Measurements from ENCODE around the gene ZXDC.
A peak's percentile ranks its signal among the peaks of the same experiment; 100 is the strongest.

Gene ZXDC

GRCh38 chr3:126488886-126489569, 13.3 kb upstream of the ZXDC start:
- DNase-seq: no peak

- DNase-seq: no peak
Observed at GRCh38 chr3:126488185-126488584, 12.5 kb upstream of the ZXDC start.

- no peak for DNase-seq
Observed at GRCh38 chr3:126487151-126487771, 11.6 kb upstream of the ZXDC start.

GRCh38 chr3:126486360-126486847, 10.7 kb upstream of the ZXDC start:
- DNase-seq: no peak

- no peak for DNase-seq
Observed at GRCh38 chr3:126485956-126486355, 10.3 kb upstream of the ZXDC start.

GRCh38 chr3:126485176-126485897, 9.6 kb upstream of the ZXDC start:
- no peak for DNase-seq

- DNase-seq: no peak
Observed at GRCh38 chr3:126484662-126485061, 9.0 kb upstream of the ZXDC start.

- DNase-seq: no peak
Observed at GRCh38 chr3:126484148-126484547, 8.5 kb upstream of the ZXDC start.

- DNase-seq: no peak
Observed at GRCh38 chr3:126483321-126483761, 7.7 kb upstream of the ZXDC start.

- no peak for DNase-seq
Observed at GRCh38 chr3:126482503-126483255, 7.0 kb upstream of the ZXDC start.

- DNase-seq: no peak
Observed at GRCh38 chr3:126481808-126482502, 6.3 kb upstream of the ZXDC start.

- no peak for DNase-seq
Observed at GRCh38 chr3:126480861-126481260, 5.2 kb upstream of the ZXDC start.

- no peak for DNase-seq
Observed at GRCh38 chr3:126480206-126480605, 4.5 kb upstream of the ZXDC start.

- no peak for DNase-seq
Observed at GRCh38 chr3:126479642-126480041, 4.0 kb upstream of the ZXDC start.

- no peak for DNase-seq
Observed at GRCh38 chr3:126478581-126479310, 3.1 kb upstream of the ZXDC start.

GRCh38 chr3:126477061-126477380, 1.3 kb upstream of the ZXDC start:
- no peak for DNase-seq

GRCh38 chr3:126476166-126477060, 722 bp upstream of the ZXDC start:
- peak; percentile 67 for DNase-seq

- no peak for DNase-seq
Observed at GRCh38 chr3:126474498-126475412, 936 bp downstream of the ZXDC start.

- DNase-seq: no peak
Observed at GRCh38 chr3:126473292-126474168, 2.2 kb downstream of the ZXDC start.
